Thyroid gland (tissue), 4 donors: ENCODE measurements around the gene PRKCZ. TPM values are rescaled to one million over a fixed set of nuclear protein-coding genes. Genes with fewer than 3 reads are reported as not detected.
A peak's percentile ranks its signal among the peaks of the same experiment; 100 is the strongest.

Source experiments
- DNase-seq, 2 donors: peaks; one replicate each; pipeline ENCODE4 v3.0.0-alpha.2; 2019
- H3K27ac ChIP-seq, 3 donors: fragments of 200-600 bp; sonication (generic); 1 replicate in 2 of 3; 2 replicates in 1 of 3; pipeline ENCODE4 v1.5.1; 2016 to 2019; ENCODE audit warnings: mild to moderate bottlenecking in 1 of 3, moderate library complexity in 1 of 3
- H3K27me3 ChIP-seq: fragments of 200-600 bp; sonication (generic); one replicate; pipeline ENCODE4 v1.5.1; 2019
- H3K36me3 ChIP-seq, 2 donors: fragments of 200-600 bp; sonication (generic); one replicate each; pipeline ENCODE4 v1.5.1; 2016 to 2019
- H3K4me1 ChIP-seq, 2 donors: fragments of 200-600 bp; sonication (generic); one replicate each; pipeline ENCODE4 v1.5.1; 2017 to 2019
- H3K4me3 ChIP-seq, 3 donors: fragments of 200-600 bp; sonication (generic); replicated peaks in 1 of 3; 1 replicate in 2 of 3; 2 replicates in 1 of 3; pipeline ENCODE4 v1.5.1; 2016; ENCODE audit warnings: mild to moderate bottlenecking in 1 of 3
- H3K9me3 ChIP-seq: fragments of 200-600 bp; sonication (generic); one replicate; pipeline ENCODE4 v1.5.1; 2017
- CTCF ChIP-seq, 6 experiments: fragments of 200-600 bp in 3 of 6; fragments of 450-650 bp in 3 of 6; sonication (generic) in 3 of 6; IDR thresholded peaks; one replicate each; pipeline ENCODE4 v1.5.1; 2016 to 2019; ENCODE audit warnings: antibody characterized with exemption in 6 of 6, mild to moderate bottlenecking in 2 of 6, inconsistent platforms in 1 of 6, moderate library complexity in 1 of 6
- POLR2A ChIP-seq, 2 donors: fragments of 450-650 bp; IDR thresholded peaks; one replicate each; pipeline ENCODE4 v1.6.1; 2017; ENCODE audit warnings: antibody characterized with exemption in 2 of 2, mild to moderate bottlenecking in 2 of 2, moderate library complexity in 1 of 2
- WGBS, 2 donors: methylation state at CpG; one replicate each; pipeline ENCODE4 v1.1.5; 2017; 5-methylcytosine and 5-hydroxymethylcytosine counted together
- intact Hi-C: fragments of 100-400 bp; cut with DNase I; formaldehyde crosslinking; loops from one replicate; pipeline ENCODE4 v1.15.1; 2023
- total RNA-seq, 4 donors: library from RNA; depleted of rRNA; stranded (reverse); fragments of >200 nt; gene quantifications; one replicate each; pipeline ENCODE4 v1.2.3, GENCODE V29; 2016

The PRKCZ gene
- total RNA-seq, 4 donors from 2014 or later, result 33.6 to 53.0 (median 44.3) TPM

GRCh38 chr1:2103266-2103900 is 53.2 kb downstream of the PRKCZ start:
- H3K9me3 ChIP-seq, result no peaks in the 10 kb centered on the region
- H3K27ac ChIP-seq, result no peak overlapping the region
- no peak for DNase-seq
- peaks cover 9 to 15% of the 10 kb centered on the region in 2 donors for H3K4me1 ChIP-seq
- 93 to 94% methylated on average over 23 to 25 of the region's 25 CpGs for WGBS, 2 donors
- no peaks in the 10 kb centered on the region for H3K27me3 ChIP-seq
- H3K4me3 ChIP-seq, result no peak overlapping the region
- intact Hi-C loops, result no loop called here
- TF ChIP-seq POLR2A (IDR thresholded peaks at IDR 0.05) (no peak), CTCF (IDR thresholded peaks at IDR 0.05) (no peak)
- peaks cover 0 to 2% of the 10 kb centered on the region in 2 donors for H3K36me3 ChIP-seq

- 84 to 93% methylated on average over 21 to 22 of the region's 22 CpGs for WGBS, 2 donors
- Histone ChIP-seq H3K4me3 (no peak overlapping the region), H3K27me3 (no peaks in the 10 kb centered on the region), H3K9me3 (no peaks in the 10 kb centered on the region), H3K4me1 (peaks cover 9 to 15% of the 10 kb centered on the region in 2 donors), H3K27ac (no peak overlapping the region), H3K36me3 (peaks cover 0 to 2% of the 10 kb centered on the region in 2 donors)
- TF ChIP-seq CTCF (IDR thresholded peaks at IDR 0.05), result no peak
- intact Hi-C loops, result no loop called here
- DNase-seq, result no peak
Measured at GRCh38 chr1:2103901-2104590, 53.8 kb downstream of the PRKCZ start.

- intact Hi-C loops, result no loop called here
- no peaks in the 10 kb centered on the region for H3K27me3 ChIP-seq
- H3K4me1 ChIP-seq, result peaks cover 9 to 15% of the 10 kb centered on the region in 2 donors
- no peaks in the 10 kb centered on the region for H3K9me3 ChIP-seq
- peaks cover 0 to 2% of the 10 kb centered on the region in 2 donors for H3K36me3 ChIP-seq
- DNase-seq, result peak; percentile 44 to 56
- 51 to 66% methylated on average over 27 to 30 of the region's 32 CpGs for WGBS, 2 donors
- H3K4me3 ChIP-seq, result no peak overlapping the region
- TF ChIP-seq CTCF (IDR thresholded peaks at IDR 0.05) (peak in 1 of 6 experiments; percentile 2), POLR2A (IDR thresholded peaks at IDR 0.05) (no peak)
- no peak overlapping the region for H3K27ac ChIP-seq
Measured at GRCh38 chr1:2104621-2105427, 54.6 kb downstream of the PRKCZ start.

DNA sequence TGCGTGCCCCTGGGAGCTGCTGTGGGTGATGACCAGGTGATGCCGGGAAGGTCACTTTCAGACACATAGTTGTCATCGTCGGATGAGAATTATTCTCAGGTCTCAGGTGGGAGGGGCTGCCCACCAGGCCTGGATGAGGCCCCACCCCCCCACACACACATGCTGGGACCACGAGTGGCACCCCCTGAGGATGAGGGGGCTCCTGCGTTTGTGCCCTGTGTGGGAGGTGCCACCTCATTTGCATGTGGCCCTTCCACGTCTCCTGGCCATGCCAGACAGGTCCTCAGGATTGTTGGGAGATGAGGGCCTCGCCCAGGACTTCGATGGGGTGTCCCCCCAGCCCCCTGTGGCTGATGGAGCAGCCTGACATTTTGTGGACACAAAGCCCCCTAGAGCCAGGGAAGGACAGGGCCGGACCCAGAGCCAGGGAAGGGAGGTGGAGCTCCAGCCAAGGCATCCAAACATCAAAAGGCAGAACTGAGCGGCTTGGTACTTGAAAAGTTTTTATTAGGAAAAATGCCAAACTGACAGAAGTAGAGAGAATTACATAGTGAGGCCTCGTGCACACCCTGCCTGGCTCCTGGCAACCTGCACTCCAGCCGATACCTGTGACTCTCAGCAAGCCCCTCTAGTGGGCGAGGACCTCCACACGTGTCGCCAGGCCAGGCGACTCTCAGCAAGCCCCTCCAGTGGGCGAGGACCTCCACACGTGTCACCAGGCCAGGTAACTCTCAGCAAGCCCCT is 55.7 kb downstream of the PRKCZ start:
- peak in 1 of 2 donors; percentile 12 for DNase-seq
- WGBS, 2 donors, result 73 to 74% methylated on average over 15 to 16 of the region's 19 CpGs
- intact Hi-C loops, result no loop called here
- TF ChIP-seq CTCF (IDR thresholded peaks at IDR 0.05) (no peak), POLR2A (IDR thresholded peaks at IDR 0.05) (no peak)
- Histone ChIP-seq H3K27me3 (no peaks in the 10 kb centered on the region), H3K36me3 (peaks cover 0 to 2% of the 10 kb centered on the region in 2 donors), H3K9me3 (no peaks in the 10 kb centered on the region), H3K27ac (no peak overlapping the region), H3K4me3 (no peak overlapping the region), H3K4me1 (peaks cover 9 to 15% of the 10 kb centered on the region in 2 donors)
